Measurements from ENCODE around the gene MOB3C.
"Not testable (repeated sequence)": the region's sequence is repeated elsewhere in the genome, so short reads cannot be mapped to it uniquely, and the experiment has no call there.

The MOB3C gene

DNA sequence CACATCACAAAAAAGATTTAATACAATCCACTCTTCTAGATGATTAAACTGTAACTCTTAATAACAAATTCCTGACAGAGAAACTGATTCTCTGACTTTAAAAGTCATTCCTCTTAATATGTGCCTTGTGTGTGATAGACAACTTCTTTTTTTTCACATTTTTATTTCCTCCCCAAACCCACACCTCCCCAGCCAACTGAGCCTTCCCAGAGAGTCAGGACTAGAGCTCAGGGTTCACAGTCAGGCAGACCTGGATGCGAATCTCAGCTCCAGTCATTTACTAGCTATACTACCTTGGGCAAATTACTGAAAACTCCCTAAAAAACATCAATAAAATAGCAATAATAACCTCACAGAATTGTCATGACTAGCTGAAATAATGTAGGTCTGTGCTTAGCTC is 37.4 kb upstream of the MOB3C start:
- H3K4me3 ChIP-seq (replicated peaks; ENCODE audit: low read depth, low read length), result no peak overlapping the region
- no peak for DNase-seq (ENCODE audit: extremely low read depth, low read depth)
- TF ChIP-seq, protein P1, sequence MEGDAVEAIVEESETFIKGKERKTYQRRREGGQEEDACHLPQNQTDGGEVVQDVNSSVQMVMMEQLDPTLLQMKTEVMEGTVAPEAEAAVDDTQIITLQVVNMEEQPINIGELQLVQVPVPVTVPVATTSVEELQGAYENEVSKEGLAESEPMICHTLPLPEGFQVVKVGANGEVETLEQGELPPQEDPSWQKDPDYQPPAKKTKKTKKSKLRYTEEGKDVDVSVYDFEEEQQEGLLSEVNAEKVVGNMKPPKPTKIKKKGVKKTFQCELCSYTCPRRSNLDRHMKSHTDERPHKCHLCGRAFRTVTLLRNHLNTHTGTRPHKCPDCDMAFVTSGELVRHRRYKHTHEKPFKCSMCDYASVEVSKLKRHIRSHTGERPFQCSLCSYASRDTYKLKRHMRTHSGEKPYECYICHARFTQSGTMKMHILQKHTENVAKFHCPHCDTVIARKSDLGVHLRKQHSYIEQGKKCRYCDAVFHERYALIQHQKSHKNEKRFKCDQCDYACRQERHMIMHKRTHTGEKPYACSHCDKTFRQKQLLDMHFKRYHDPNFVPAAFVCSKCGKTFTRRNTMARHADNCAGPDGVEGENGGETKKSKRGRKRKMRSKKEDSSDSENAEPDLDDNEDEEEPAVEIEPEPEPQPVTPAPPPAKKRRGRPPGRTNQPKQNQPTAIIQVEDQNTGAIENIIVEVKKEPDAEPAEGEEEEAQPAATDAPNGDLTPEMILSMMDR (IDR thresholded peaks at IDR 0.05; ENCODE audit: low read depth, low read length, missing control alignments), result no peak

- peak; percentile 47 for DNase-seq (ENCODE audit: extremely low read depth, low read depth)
- H3K4me3 ChIP-seq (replicated peaks; ENCODE audit: low read depth, low read length), result no peak overlapping the region
Observed at GRCh38 chr1:46653405-46653958, 36.9 kb upstream of the MOB3C start.

DNA sequence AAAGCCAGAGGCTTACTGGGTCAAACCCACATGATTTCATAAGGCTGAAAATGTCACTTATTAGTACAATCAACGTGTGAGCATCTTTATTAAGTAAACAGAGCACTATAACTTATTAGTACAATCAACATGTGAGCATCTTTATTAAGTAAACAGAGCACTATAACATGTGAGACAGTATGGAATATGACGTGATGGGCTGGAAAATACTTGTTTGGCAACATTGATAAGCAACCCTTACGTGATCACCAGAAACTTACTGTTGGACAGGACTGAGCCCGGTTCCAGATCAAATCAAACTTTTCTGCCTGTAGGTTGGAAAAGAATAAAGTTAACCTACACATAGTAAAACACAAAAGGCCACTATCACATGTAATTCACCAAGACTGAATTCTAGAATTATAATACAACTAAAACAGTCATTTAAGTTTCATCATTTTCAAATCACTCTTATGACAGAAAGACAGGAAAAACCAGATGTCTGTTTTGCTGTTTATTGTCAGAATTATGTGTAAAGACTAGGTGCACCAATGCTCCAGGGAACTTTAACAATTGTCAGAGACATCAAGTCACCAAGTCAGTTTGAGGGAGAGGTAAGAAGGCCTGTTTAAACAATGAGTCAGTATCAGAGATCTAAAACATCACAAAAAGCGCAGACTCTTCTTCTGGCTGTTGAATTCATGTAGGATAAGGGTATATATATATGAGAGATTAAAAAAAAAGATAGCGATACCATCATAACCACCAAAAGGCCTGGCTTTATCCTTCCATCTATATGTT is 35.9 kb upstream of the MOB3C start:
- DNase-seq (ENCODE audit: extremely low read depth, low read depth), result no peak
- no peak overlapping the region for H3K4me3 ChIP-seq (replicated peaks; ENCODE audit: low read depth, low read length)
- TF ChIP-seq, protein P1 (IDR thresholded peaks at IDR 0.05; ENCODE audit: low read depth, low read length, missing control alignments), result no peak

More at GRCh38 chr1:46653405-46653958, 36.9 kb upstream of the MOB3C start:
- TF ChIP-seq, protein P1 (IDR thresholded peaks at IDR 0.05; ENCODE audit: low read depth, low read length, missing control alignments), result no peak

- not testable (repeated sequence) for H3K4me3 ChIP-seq (replicated peaks; ENCODE audit: low read depth, low read length); DNase-seq (ENCODE audit: extremely low read depth, low read depth)
Observed at GRCh38 chr1:46651152-46651551, 34.5 kb upstream of the MOB3C start.

GRCh38 chr1:46650491-46650890 is 33.9 kb upstream of the MOB3C start:
- TF ChIP-seq, protein P1 (IDR thresholded peaks at IDR 0.05; ENCODE audit: low read depth, low read length, missing control alignments), result no peak
- no peak overlapping the region for H3K4me3 ChIP-seq (replicated peaks; ENCODE audit: low read depth, low read length)
- no peak for DNase-seq (ENCODE audit: extremely low read depth, low read depth)

DNA sequence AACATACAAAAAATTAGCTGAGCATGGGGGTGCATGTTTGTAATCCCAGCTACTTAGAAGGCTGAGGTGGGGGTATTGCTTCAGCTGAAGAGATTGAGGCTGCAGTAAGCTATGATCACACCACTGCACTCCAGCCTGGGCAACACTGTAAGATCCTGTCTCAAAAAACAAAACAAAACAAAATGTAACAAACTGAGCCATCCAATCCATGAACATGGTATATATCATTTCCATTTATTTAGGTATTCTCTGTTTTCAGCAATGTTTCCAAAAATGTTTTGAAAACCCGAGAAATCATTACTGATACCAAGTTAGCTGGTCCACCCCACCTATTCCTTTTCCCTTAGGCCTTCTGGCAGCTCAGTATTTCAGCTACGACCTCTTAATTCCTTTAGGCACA is 33.2 kb upstream of the MOB3C start:
- TF ChIP-seq, protein P1 (IDR thresholded peaks at IDR 0.05; ENCODE audit: low read depth, low read length, missing control alignments), result no peak
- DNase-seq (ENCODE audit: extremely low read depth, low read depth), result no peak
- no peak overlapping the region for H3K4me3 ChIP-seq (replicated peaks; ENCODE audit: low read depth, low read length)

GRCh38 chr1:46647611-46648010 is 31.0 kb upstream of the MOB3C start:
- TF ChIP-seq, protein P1 (IDR thresholded peaks at IDR 0.05; ENCODE audit: low read depth, low read length, missing control alignments), result no peak
- no peak for DNase-seq (ENCODE audit: extremely low read depth, low read depth)
- no peak overlapping the region for H3K4me3 ChIP-seq (replicated peaks; ENCODE audit: low read depth, low read length)
